GM21723 (cell line): Measurements from ENCODE around the gene DRC3.

Experiments
- ATAC-seq: cut with Tn5 transposase; IDR thresholded peaks from one replicate; pipeline ENCODE4 v1.9.1; 2021; ENCODE audit warnings: mild to moderate bottlenecking, moderate library complexity; ENCODE audit not compliant: unreplicated experiment

DRC3 gene

DNA sequence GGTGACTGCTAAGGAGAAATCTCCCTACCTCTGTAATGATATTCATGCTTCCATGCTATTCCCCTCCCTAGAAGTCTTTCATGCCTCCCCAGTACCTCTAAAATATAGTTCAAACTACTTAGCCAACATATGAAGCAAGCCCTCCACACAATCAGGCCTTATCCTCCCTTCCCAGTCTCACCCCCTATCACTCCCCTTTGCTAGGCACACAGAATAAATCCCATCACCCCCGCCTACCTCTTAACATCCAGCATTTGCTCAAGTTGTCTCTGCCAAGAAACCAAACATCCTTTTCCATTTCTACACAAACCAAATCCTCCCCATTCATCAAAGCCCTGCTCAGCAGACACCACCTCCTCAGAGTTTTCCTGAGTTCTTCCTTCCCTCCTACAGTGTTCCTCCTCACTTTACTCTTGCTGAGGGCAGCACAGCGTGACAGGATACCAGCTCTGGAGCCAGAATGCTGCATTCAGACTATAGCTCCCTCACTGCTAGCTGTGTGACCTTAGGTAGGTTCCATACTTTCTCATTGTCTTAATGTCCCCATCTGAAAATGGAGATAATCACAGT, 7.4 kb upstream of the DRC3 start:
- ATAC-seq, result no peak

GRCh38 chr17:17966399-17966798, 6.3 kb upstream of the DRC3 start:
- no peak for ATAC-seq

GRCh38 chr17:17970699-17971430, 1.8 kb upstream of the DRC3 start:
- no peak for ATAC-seq

DNA sequence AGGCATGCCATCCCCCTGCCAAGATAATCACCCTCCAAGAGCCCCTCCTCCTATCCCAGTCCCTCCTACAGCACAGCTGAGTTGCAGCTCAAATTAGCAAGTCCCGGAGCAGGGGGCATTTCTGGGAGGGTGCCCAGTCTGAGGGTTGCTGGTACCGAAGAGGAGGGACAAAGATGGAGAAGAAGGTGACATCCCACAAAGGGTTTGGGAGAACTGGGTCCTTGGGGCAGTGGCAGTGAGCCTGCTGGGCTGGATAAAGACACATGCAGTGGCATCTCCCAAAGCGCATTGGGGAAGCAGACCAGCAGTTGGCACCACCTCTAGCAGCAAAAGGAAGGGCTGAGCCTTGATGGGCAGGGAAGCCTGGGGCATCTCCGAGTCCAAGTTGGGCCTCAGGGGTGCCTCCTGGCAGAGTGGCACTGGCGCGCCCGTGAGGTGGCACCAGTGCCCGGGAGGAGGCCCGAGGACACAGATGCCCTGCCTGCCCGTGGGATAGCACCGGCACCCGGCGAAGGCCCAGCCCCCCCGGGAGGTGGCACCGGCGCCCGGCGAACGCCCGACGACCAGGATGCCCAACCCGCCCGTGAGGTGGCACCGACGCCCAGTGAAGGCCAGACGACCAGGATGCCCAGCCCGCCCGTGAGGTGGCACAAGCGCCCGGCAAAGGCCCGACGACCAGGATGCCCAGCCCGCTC, 1.1 kb upstream of the DRC3 start:
- ATAC-seq, result no peak

DNA sequence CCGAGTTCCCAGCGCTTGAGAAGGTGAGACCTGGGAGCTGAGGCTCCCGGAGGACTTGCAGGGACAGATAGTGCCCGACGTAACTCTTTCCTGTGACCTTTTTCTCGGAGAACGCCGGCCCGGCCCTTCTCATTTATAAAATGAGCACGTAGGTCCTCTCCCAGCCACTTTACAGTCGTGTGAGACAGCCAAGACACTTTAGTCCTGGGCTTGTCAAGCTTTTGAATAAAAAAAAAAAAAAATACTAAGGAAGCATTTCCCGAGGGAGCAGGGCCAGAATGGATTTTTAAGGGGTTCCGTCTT, 241 bp downstream of the DRC3 start:
- no peak for ATAC-seq

- ATAC-seq, result no peak
Measured at GRCh38 chr17:17975436-17975835, 2.8 kb downstream of the DRC3 start.

- no peak for ATAC-seq
Measured at GRCh38 chr17:17976931-17977570, 4.4 kb downstream of the DRC3 start.

DNA sequence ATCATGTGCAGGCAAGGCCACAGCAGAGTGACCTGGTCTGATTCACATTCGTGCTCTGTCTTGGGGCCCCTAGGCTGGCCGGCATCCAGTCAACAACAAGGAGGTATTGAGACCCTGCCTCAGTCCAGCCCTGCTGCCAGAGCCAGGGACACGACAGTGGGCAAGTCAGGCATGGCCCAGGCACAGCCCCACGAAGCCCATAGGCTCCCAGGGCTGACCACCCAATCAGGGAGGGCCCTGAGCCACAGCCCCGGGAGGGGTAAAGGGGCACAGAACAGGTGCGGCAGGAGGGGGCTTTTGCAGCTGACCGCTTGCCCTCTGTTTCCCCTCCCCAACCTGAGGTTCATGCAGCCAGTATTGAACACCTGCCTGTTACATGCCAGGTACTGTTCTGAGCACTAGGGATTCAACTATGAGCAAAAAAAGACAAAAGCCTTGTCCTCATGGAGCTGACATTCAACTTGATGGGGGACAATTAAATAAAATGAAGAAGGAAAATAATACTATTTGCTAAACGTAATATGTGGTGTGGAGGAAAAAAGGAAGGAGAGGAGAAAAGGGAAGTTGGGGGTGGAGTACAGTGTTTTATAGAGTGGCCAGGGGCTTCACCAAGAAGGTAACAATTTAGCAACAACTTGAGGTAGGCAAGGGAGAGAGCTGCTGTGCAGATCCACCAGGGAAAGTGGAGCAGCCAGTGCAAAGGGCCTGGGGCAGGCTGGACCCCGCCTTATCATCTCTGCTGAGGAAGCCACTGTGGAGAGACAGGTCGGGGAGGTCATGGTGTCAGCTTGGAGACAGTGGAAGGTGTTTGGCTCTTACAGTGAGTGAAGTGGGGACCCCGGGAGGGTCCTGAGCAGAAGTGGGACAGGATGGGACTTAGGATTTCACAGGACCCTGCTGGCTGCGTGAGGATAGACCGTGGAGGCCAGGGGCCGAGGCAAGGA, 6.1 kb downstream of the DRC3 start:
- ATAC-seq, result no peak

DNA sequence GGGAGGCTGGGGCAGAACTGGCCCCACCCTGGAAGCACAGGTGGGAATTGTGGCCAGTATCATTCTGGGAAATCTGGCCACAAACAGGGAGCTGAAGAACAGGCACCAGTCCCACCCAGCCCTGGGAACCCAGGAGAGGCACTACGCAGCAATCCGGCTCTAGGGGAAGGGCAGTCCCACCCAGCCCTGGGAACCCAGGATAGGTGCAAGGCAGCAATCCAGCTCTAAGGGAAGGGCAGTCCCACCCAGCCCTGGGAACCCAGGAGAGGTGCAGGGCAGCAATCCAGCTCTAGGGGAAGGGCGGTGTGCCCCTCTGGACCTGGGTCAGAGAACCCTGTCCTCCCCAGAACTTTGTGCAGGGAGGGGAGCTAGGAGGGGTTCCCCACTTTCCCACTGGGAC, 7.1 kb downstream of the DRC3 start:
- ATAC-seq, result no peak

DNA sequence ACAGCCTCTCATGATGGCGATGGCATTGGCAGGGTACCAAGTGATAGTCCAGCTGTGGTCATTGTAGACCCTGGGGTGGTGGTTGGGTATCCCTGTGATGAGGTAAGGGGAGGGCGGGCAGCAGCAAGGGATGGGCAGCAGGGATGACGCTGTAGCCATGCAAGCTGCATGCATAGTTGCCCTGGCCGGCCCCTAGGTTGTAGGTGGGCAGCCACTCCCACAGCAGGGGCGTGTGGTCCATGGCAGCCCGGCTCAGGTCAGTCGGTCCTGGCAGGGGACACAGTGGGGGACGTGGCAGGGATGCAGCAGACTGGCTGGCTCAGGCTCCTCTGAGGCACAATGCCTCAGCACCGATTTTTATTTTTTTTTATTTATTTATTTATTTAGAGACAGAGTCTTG, 8.7 kb downstream of the DRC3 start:
- no peak for ATAC-seq

GRCh38 chr17:17982801-17983200, 10.1 kb downstream of the DRC3 start:
- ATAC-seq, result no peak

- no peak for ATAC-seq
Measured at GRCh38 chr17:17983376-17983775, 10.7 kb downstream of the DRC3 start.

GRCh38 chr17:17983776-17984175, 11.1 kb downstream of the DRC3 start:
- no peak for ATAC-seq

DNA sequence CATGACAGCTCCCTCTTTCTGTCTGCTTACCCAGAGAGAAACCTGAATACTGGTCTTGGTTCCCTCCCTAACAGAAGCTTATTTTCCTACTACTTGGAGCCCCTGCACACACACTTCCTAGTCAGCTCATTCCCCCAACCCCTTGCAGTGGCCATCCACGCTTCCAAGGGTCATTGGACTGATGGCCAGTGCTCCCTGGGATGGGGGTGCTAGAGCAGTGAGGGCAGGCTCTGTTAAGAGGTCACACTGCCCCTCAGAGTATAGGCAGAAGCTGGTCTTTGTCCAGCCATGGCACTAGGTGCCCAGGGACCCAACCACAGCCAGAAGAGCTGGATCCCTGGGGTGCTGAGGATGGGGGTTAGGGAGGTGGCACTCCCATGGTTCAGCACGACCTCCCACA, 12.5 kb downstream of the DRC3 start:
- no peak for ATAC-seq

- no peak for ATAC-seq
Measured at GRCh38 chr17:17985555-17985954, 12.9 kb downstream of the DRC3 start.

GRCh38 chr17:17987187-17987896, 14.7 kb downstream of the DRC3 start:
- no peak for ATAC-seq

- no peak for ATAC-seq
Measured at GRCh38 chr17:17987901-17988300, 15.2 kb downstream of the DRC3 start.

DNA sequence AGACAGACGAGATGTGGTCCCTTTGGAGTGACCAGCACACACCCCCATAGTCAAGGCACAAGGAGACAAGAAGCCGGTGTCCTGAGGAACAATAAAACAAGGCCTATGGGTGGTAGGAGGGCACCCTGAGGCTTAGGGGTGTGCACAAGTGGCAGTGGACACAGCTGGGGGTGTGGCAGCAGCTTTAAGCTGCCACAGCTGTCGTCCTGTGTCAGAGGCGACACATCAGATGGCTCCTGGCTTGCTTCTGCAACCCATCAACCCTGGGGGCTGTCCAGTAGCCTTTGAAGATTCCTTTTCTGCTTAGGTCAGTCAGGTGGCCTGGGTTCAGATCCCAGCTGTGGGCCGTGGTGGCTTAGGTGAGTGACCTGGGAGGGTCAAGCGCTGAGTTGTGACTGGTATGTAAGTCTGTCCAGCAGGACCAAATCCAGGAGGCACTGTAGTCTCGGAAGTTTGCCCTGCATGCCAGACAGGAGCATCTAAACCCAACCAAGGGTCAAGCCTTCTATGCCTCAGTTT, 15.8 kb downstream of the DRC3 start:
- no peak for ATAC-seq

DNA sequence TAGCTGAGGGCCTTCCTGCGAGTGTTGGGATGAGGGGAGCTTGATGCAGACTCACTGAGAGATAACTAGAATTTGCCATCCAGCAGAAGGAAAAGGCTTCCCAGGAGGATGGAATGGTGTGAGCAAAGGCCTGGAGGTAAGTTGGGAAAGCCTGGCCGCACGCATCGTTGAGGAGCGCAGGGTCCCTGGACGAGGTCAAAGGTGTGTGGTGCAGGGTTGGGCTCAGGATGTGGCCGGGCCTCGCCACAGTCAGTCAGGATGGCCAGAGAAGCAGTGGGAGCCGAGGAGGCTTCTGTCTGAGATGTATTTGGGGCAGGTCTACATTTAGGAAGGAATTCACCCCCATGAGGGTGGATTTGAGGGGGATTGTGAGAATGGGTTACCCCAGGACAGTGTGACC, 16.4 kb downstream of the DRC3 start:
- ATAC-seq, result no peak

DNA sequence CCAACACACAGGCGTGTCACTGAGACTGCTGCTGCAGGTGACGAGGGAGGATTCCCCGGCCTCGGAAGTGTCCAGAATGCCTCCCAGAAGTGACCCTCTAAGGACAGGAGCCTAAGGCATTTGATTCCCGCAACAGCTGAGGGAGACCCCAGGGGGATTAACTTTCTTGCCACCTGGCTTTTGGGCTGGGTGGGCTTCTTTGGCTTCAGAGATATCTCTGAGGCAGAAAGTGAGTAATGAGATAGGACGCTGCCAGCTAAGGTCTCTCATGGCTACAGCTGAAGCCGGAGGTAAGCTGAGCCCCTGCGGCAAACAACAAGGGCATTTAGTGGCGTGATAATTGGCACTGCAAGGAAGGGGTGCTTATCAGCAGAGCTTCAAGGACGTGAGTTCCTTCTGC, 17.0 kb downstream of the DRC3 start:
- ATAC-seq, result no peak
